ENCODE results near the gene PSAPL1.

PSAPL1 gene

GRCh38 chr4:7428261-7429068 lies 6.3 kb downstream of the PSAPL1 start:
- DNase-seq (ENCODE audit: low spot score) = peak; percentile 52
- H3K4me3 ChIP-seq = no peak overlapping the region
- no peak for TF ChIP-seq CTCF (IDR thresholded peaks at IDR 0.05)
- no peak overlapping the region for H3K27ac ChIP-seq

GRCh38 chr4:7427831-7428260 lies 6.9 kb downstream of the PSAPL1 start:
- H3K4me3 ChIP-seq = no peak overlapping the region
- TF ChIP-seq CTCF (IDR thresholded peaks at IDR 0.05) = no peak
- H3K27ac ChIP-seq = no peak overlapping the region
- peak; percentile 59 for DNase-seq (ENCODE audit: low spot score)

- Histone ChIP-seq H3K4me3 (no peak overlapping the region), H3K27ac (no peak overlapping the region)
- no peak for TF ChIP-seq CTCF (IDR thresholded peaks at IDR 0.05)
- DNase-seq (ENCODE audit: low spot score) = peak; percentile 4
These were observed 7.4 kb downstream of the PSAPL1 start for GRCh38 chr4:7427361-7427760.

- TF ChIP-seq CTCF (IDR thresholded peaks at IDR 0.05) = no peak
- Histone ChIP-seq H3K27ac (no peak overlapping the region), H3K4me3 (no peak overlapping the region)
- DNase-seq (ENCODE audit: low spot score) = peak; percentile 59
These were observed 8.1 kb downstream of the PSAPL1 start for GRCh38 chr4:7426525-7427171.

- no peak for TF ChIP-seq CTCF (IDR thresholded peaks at IDR 0.05)
- peak; percentile 68 for DNase-seq (ENCODE audit: low spot score)
These were observed 8.9 kb downstream of the PSAPL1 start for GRCh38 chr4:7425591-7426468.

GRCh38 chr4:7425124-7425523 lies 9.6 kb downstream of the PSAPL1 start:
- no peak overlapping the region for H3K27ac ChIP-seq
- no peak for TF ChIP-seq CTCF (IDR thresholded peaks at IDR 0.05)
- no peak overlapping the region for H3K4me3 ChIP-seq
- DNase-seq (ENCODE audit: low spot score) = peak; percentile 61

More at GRCh38 chr4:7425591-7426468, 8.9 kb downstream of the PSAPL1 start:
- no peak overlapping the region for H3K4me3 ChIP-seq
- no peak overlapping the region for H3K27ac ChIP-seq
